ENCODE measurements around the gene KIAA0513. TPM values are rescaled to one million over a fixed set of nuclear protein-coding genes. Genes with fewer than 3 reads are reported as not detected.

KIAA0513 gene
- total RNA-seq, 1 donor from 2014 or later = 12.5 TPM

- no peak for DNase-seq (ENCODE audit: low read depth)
- H3K4me3 ChIP-seq (ENCODE audit: low read depth, low read length) = no peak overlapping the region
- no peak for TF ChIP-seq CTCF (conservative IDR thresholded peaks at IDR 0.05; ENCODE audit: low read depth, low read length)
Observed at GRCh38 chr16:85138825-85139627, 111.4 kb downstream of the KIAA0513 start.

- no peak for DNase-seq (ENCODE audit: low read depth)
- TF ChIP-seq CTCF (conservative IDR thresholded peaks at IDR 0.05; ENCODE audit: low read depth, low read length) = no peak
- H3K4me3 ChIP-seq (ENCODE audit: low read depth, low read length) = no peak overlapping the region
Observed at GRCh38 chr16:85139881-85140339, 112.3 kb downstream of the KIAA0513 start.

- no peak for DNase-seq (ENCODE audit: low read depth)
- no peak for TF ChIP-seq CTCF (conservative IDR thresholded peaks at IDR 0.05; ENCODE audit: low read depth, low read length)
- H3K4me3 ChIP-seq (ENCODE audit: low read depth, low read length) = no peak overlapping the region
Observed at GRCh38 chr16:85140455-85141012, 112.9 kb downstream of the KIAA0513 start.

- H3K4me3 ChIP-seq (ENCODE audit: low read depth, low read length) = no peak overlapping the region
- no peak for TF ChIP-seq CTCF (conservative IDR thresholded peaks at IDR 0.05; ENCODE audit: low read depth, low read length)
- DNase-seq (ENCODE audit: low read depth) = no peak
Observed at GRCh38 chr16:85141491-85142128, 114.0 kb downstream of the KIAA0513 start.

GRCh38 chr16:85142129-85142513 is 114.5 kb downstream of the KIAA0513 start:
- DNase-seq (ENCODE audit: low read depth) = no peak
- no peak for TF ChIP-seq CTCF (conservative IDR thresholded peaks at IDR 0.05; ENCODE audit: low read depth, low read length)
- no peak overlapping the region for H3K4me3 ChIP-seq (ENCODE audit: low read depth, low read length)

GRCh38 chr16:85142771-85143211 is 115.2 kb downstream of the KIAA0513 start:
- no peak for TF ChIP-seq CTCF (conservative IDR thresholded peaks at IDR 0.05; ENCODE audit: low read depth, low read length)
- H3K4me3 ChIP-seq (ENCODE audit: low read depth, low read length) = no peak overlapping the region
- DNase-seq (ENCODE audit: low read depth) = no peak

Other genes starting within 250 kb of the KIAA0513 start
- gene CRISPLD2, start 207.8 kb upstream of the KIAA0513 start, total RNA-seq = 5.8 and 13.7 TPM in 2 replicates
- gene ZDHHC7, start 16.3 kb upstream of the KIAA0513 start, total RNA-seq = 61.4 and 74.1 TPM in 2 replicates
- not detected in 2 replicates for gene CIBAR2, start 84.7 kb downstream of the KIAA0513 start, total RNA-seq